DOHH2 (cell line): ENCODE results near the gene SLC6A9.

ENCODE experiments used
- H3F3A ChIP-seq: fragments of 200-600 bp; sonication (generic), shearing (Covaris generic); 2 replicates; pipeline ENCODE4 v1.6.0; 2016; ENCODE audit warnings: antibody characterized with exemption, mild to moderate bottlenecking; ENCODE audit not compliant: control insufficient read depth, insufficient read depth
- H3K27ac ChIP-seq: fragments of 200-600 bp; sonication (generic); 2 replicates; pipeline ENCODE4 v1.5.1; 2014; ENCODE audit warnings: low read depth, mild to moderate bottlenecking, low read length, moderate library complexity
- H3K27me3 ChIP-seq: fragments of 200-600 bp; sonication (generic); 2 replicates; pipeline ENCODE4 v1.6.1; 2014; ENCODE audit warnings: mild to moderate bottlenecking, low read length, mixed read lengths; ENCODE audit not compliant: control insufficient read depth
- H3K36me3 ChIP-seq: fragments of 200-600 bp; sonication (generic); 2 replicates; pipeline ENCODE4 v1.6.1; 2014; ENCODE audit warnings: mild to moderate bottlenecking, low read length, moderate library complexity, mixed read lengths; ENCODE audit not compliant: control insufficient read depth
- H3K4me1 ChIP-seq: fragments of 200-600 bp; sonication (generic); 2 replicates; pipeline ENCODE4 v1.6.1; 2014; ENCODE audit warnings: mild to moderate bottlenecking, low read length, mixed read lengths; ENCODE audit not compliant: control insufficient read depth
- H3K4me2 ChIP-seq: fragments of 200-600 bp; sonication (generic); 2 replicates; pipeline ENCODE4 v1.6.0; 2014; ENCODE audit warnings: mild to moderate bottlenecking, low read length, moderate library complexity
- H3K4me3 ChIP-seq: fragments of 200-600 bp; sonication (generic); 2 replicates; pipeline ENCODE4 v1.5.1; 2014; ENCODE audit warnings: mild to moderate bottlenecking, low read length, mixed read lengths
- H3K79me2 ChIP-seq: fragments of 200-600 bp; sonication (generic); 2 replicates; pipeline ENCODE4 v1.6.1; 2014; ENCODE audit warnings: mild to moderate bottlenecking, low read length, mixed read lengths; ENCODE audit not compliant: control insufficient read depth
- H3K9me2 ChIP-seq: fragments of 200-600 bp; sonication (generic); replicated peaks from 2 replicates; pipeline ENCODE4 v1.6.1; 2014; ENCODE audit warnings: mild to moderate bottlenecking, low read length, mixed read lengths; ENCODE audit not compliant: control insufficient read depth
- H3K9me3 ChIP-seq: fragments of 200-600 bp; sonication (generic); 2 replicates; pipeline ENCODE4 v1.6.1; 2014; ENCODE audit warnings: antibody characterized with exemption, low read length, mixed read lengths; ENCODE audit not compliant: control insufficient read depth, insufficient read depth
- H4K20me1 ChIP-seq: fragments of 200-600 bp; sonication (generic); 2 replicates; pipeline ENCODE4 v1.6.0; 2014; ENCODE audit warnings: low read depth, mild to moderate bottlenecking, antibody characterized with exemption, low read length, moderate library complexity; ENCODE audit not compliant: control insufficient read depth, insufficient read depth
- CTCF ChIP-seq: fragments of 200-600 bp; sonication (generic); IDR thresholded peaks from one replicate; pipeline ENCODE4 v1.5.1; 2014; ENCODE audit warnings: antibody characterized with exemption, mild to moderate bottlenecking, low read depth, low read length; ENCODE audit not compliant: poor library complexity, severe bottlenecking
- EZH2phosphoT487 ChIP-seq: fragments of 200-600 bp; sonication (generic); IDR thresholded peaks from 2 replicates; pipeline ENCODE4 v1.6.1; 2017; ENCODE audit warnings: borderline replicate concordance, mild to moderate bottlenecking, antibody characterized with exemption, low read length, moderate library complexity, mixed read lengths

SLC6A9 gene

GRCh38 chr1:44034976-44035716 lies 3.9 kb upstream of the SLC6A9 start:
- no peak overlapping the region for H3K4me2 ChIP-seq
- no peaks in the 10 kb centered on the region for H3K9me3 ChIP-seq

GRCh38 chr1:44034423-44034822 lies 3.2 kb upstream of the SLC6A9 start:
- TF ChIP-seq CTCF, result no peak
- Histone ChIP-seq H3K9me2 (no peaks in the 10 kb centered on the region), H3K36me3 (no peaks in the 10 kb centered on the region), H3K4me3 (no peak overlapping the region), H3K4me1 (peaks cover 17% of the 10 kb centered on the region), H3K9me3 (no peaks in the 10 kb centered on the region), H3F3A (no peaks in the 10 kb centered on the region; the same call in 1 of the 2 replicates), H3K4me2 (no peak overlapping the region), H3K79me2 (no peaks in the 10 kb centered on the region), H3K27ac (no peak overlapping the region), H4K20me1 (no peaks in the 10 kb centered on the region), H3K27me3 (peaks cover 17% of the 10 kb centered on the region)

More at GRCh38 chr1:44034976-44035716, 3.9 kb upstream of the SLC6A9 start:
- TF ChIP-seq EZH2phosphoT487, result no peak
- no peak for TF ChIP-seq CTCF
- no peaks in the 10 kb centered on the region for H4K20me1 ChIP-seq
- H3K4me1 ChIP-seq, result peaks cover 13% of the 10 kb centered on the region
- H3K36me3 ChIP-seq, result no peaks in the 10 kb centered on the region
- H3F3A ChIP-seq, result no peaks in the 10 kb centered on the region; the same call in 1 of the 2 replicates
- no peaks in the 10 kb centered on the region for H3K9me2 ChIP-seq
- H3K27me3 ChIP-seq, result peaks cover 17% of the 10 kb centered on the region
- no peak overlapping the region for H3K4me3 ChIP-seq
- no peaks in the 10 kb centered on the region for H3K79me2 ChIP-seq
- H3K27ac ChIP-seq, result no peak overlapping the region

DNA sequence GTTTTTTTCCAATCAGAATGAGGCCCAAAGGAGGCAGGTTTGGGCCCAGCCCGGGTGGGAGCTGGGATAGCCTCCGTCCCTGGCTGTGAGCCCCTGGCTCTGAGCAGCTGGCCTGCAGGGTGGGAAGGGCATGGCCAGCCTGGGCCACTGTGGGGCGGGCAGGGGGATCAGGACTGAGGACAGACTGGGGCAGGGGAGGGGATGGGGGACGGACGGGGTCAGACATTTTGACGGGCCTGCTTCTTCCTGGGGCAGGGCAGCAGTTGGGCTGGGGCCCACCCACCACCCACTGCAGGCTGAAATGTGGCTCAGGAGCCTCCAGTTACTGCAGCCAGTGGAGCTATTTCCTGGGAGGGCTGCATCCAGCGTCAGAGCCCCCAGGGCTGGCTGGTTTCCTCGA lies 2.5 kb upstream of the SLC6A9 start:
- Histone ChIP-seq H3K27ac (no peak overlapping the region), H3K9me3 (no peaks in the 10 kb centered on the region), H3K4me3 (no peak overlapping the region), H3K79me2 (no peaks in the 10 kb centered on the region), H3K4me2 (no peak overlapping the region), H3K4me1 (peaks cover 23% of the 10 kb centered on the region), H3K36me3 (no peaks in the 10 kb centered on the region), H3F3A (no peaks in the 10 kb centered on the region; the same call in 1 of the 2 replicates), H4K20me1 (no peaks in the 10 kb centered on the region), H3K27me3 (peaks cover 17% of the 10 kb centered on the region), H3K9me2 (no peaks in the 10 kb centered on the region)
- TF ChIP-seq CTCF (no peak), EZH2phosphoT487 (no peak)
